DMS 273 (cell line): ENCODE data around the gene MINDY4B.
A peak's percentile ranks its signal among the peaks of the same experiment; 100 is the strongest.

Experiments used
- DNase-seq: peaks from one replicate; lab custom pipeline; 2025; ENCODE audit not compliant: unreplicated experiment; lab: John Stamatoyannopoulos, UW

The MINDY4B gene

DNA sequence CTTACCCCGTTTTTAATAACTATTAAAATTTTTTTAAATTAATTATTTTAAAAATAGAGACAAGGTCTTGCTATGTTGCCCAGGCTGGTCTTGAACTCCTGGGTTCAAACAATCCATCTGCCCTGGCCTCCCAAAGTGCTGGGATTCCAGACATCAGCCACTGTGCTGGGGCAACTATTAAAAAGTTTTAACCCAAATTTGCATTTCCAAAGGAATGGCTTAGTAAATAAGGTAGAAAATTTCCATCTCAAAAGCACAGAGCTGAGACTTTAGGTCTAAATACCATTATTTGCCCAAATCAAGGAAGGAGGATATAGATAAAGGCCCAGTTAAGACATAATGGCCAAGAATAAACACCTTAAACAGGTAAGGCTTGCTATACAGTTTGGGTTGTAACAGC, 56.4 kb downstream of the MINDY4B start:
- no peak for DNase-seq

GRCh38 chr3:150847433-150847832, 57.8 kb downstream of the MINDY4B start:
- no peak for DNase-seq

DNA sequence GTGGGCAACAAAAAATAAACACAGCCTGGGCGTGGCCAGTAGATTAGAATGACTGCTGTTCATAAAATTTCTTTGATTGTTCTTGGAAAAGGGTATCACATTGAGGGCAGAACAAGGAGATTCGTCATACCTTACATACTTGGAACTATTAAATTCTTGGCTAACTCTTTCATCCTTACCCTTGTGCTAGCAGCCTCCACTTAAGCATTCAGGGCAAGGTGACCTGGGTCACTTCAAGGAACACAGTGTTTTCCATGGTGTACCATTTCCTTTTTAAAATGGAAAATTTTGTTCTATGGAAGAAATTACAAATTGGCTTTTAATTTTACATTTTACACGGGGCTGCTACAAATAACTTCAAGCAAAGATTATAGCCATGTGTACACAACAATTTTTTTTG, 60.8 kb downstream of the MINDY4B start:
- no peak for DNase-seq

DNA sequence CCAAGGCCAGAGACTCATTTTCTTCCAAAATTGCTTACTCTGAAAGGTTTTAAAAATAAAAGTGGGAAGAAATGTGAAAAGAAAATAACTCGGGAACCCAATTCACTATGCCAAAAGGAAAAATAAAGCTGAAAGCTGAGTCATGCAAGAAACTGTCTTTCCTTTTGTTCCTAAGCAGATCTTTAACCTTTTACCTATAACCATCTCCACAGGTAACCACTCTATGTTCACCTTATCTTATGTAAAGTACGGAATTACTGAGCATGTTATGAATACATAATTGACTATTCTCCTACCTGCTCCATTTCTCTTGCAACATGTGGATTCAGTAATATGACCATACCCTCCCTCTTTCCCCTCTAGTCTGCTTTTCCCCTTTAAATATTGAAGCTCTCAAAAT, 62.0 kb downstream of the MINDY4B start:
- DNase-seq, result no peak

GRCh38 chr3:150840802-150841515, 64.3 kb downstream of the MINDY4B start:
- peak; percentile 22 for DNase-seq

DNA sequence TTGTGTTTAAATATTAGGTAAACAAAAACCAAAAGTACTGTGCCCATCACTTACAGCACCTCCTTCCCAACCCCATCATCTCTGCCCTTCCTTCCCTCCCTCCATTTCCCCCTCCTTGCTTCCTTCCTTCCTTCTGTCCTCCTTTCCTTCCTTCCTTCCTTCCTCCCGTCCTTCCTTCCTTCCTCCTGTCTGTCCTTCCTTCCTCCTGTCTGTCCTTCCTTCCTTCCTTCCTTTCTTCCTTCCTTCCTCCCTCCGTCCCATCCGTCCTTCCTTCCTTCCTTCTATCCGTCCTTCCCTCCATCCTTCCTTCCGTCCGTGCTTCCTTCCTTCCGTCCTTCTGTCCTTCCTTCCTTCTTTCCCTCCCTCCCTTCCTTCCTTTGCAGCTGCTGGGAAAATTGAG, 74.5 kb downstream of the MINDY4B start:
- DNase-seq, result no peak

GRCh38 chr3:150830094-150830681, 75.1 kb downstream of the MINDY4B start:
- peak; percentile 53 for DNase-seq

DNA sequence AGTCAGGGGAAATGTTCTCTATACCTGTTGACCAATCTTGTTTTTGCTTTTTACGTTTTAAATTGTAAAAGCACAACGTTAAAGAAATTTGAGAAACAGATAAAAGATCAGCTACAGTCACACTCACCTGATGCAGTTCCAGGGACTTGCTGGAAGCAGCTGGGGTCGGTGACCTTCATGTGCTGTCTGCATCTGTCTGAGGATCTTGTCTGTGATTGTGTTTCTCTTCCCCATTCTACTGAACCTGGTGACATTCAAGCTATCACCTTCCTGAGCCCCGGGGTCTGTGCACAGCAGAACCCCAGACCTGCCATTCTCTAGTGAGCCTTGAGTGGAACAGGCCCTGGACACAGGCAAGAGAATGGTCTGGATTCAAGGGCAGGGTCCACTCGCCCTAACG, 75.8 kb downstream of the MINDY4B start:
- no peak for DNase-seq

GRCh38 chr3:150828997-150829396, 76.2 kb downstream of the MINDY4B start:
- no peak for DNase-seq

DNA sequence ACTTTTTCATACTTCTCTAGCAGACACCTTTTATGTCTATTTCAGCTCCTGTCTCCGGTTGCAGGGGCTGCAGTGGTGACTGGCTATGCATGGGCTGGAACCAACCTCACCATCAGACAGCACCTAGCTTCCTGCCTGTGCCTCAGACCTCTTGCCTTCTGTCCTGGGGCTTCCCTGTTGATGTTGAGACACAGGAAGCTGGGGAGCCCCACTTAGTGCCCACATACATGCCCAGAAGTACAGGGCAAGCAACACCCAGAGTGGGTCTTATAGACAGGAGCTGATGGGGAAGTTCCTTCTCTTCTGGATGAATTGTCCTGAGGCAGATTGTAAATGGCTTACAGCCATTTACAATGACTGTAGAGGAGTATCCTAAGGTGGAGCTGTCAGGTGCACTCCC, 77.0 kb downstream of the MINDY4B start:
- DNase-seq, result no peak

DNA sequence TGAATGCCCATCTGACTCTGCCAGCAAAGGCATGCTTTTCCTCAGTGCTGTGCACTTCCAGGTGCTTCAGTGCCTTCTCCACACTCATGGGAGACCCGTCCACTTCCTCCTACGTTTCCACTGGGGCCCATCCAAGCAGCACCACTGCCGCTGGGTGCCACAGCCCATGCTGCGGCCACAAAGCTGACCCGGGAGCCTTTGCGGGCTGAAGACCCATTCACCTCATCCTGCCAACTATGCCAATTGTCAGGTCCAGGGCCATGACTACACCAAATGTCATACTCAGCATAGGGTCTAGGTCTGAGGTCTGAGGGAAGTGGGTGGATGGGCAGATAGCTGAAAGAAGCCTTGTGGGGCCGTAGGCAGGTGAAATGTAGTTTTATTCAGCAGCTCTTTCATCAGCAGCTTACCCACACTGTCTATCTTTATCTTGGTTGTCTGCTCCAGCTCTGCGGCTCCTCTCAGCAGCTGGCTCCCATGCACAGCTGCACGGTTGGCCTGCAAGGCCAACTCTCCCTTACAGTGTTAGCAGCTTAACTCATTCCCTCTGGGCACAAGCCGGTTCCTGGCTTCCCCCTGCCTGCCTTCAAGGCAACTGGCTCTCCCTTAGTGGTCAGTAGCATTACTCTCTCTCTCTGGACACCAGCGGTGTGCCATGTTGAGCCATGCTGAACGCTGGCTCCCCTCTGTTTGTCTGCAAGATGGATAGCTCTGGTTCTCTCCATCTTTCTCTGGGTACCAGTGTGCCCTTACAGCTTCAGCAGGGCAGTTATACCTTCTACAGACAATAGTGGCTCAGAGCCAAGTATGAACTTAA, 78.6 kb downstream of the MINDY4B start:
- no peak for DNase-seq

- DNase-seq, result no peak
Measured at GRCh38 chr3:150825916-150826377, 79.3 kb downstream of the MINDY4B start.

GRCh38 chr3:150825192-150825915, 79.9 kb downstream of the MINDY4B start:
- DNase-seq, result peak; percentile 46

- DNase-seq, result peak; percentile 90
Measured at GRCh38 chr3:150823277-150823676, 82.0 kb downstream of the MINDY4B start.

DNA sequence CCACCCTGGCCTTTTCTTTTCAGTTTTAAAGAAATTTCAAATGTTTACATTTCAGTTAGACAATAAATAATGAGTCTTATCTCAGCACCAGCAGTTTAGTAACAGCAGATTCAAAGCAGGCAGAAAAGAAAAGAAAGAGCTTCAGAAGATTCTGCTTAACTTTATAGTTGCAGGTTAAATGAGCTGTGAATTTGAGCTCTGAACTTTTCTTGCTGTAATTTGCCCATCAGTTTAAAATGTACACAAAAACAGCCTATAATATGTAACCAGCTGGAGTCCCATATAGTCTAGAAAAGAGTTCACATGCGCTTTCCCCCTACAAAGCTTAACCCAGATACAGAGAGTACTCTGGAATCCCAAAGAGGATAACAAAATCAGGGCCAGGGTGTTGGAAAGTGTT, 82.6 kb downstream of the MINDY4B start:
- DNase-seq, result no peak
